Activated CD4-positive, alpha-beta T cell treated with anti-CD3 and anti-CD28 coated beads for 1 hour (primary cell): ENCODE measurements around the gene HOXC5.

Experiments
- DNase-seq: peaks from one replicate; pipeline ENCODE4 v3.0.0-alpha.2; 2020

Gene HOXC5

DNA sequence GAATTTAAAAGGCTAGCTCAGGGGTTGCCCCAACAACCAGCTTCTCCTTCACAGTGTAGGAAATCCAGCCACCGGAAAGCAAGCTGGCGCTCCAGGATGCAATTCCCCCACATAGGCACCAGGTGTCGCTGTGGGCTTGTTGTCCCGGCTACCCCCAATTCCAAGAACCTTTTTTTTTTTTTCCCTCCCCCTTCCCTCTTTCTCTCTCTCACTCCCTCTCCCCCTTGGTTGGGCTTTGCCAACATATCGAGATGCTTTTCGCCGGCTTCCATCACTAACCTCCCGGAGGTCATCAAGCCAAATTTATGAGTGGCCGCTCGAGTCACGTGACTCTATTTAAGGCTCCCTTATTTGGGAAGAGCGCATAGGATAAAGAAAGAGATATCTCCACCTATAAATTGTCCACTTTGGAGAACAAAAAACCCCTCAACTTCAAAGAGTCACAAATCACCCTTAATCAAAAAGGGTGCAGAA lies at the start of gene HOXC5:
HOXC5 (plus strand) TSS at position 424 of the 474 bp plus-strand sequence. CDS start 73 bp downstream, outside the sequence.
- DNase-seq = peak; percentile 43

DNA sequence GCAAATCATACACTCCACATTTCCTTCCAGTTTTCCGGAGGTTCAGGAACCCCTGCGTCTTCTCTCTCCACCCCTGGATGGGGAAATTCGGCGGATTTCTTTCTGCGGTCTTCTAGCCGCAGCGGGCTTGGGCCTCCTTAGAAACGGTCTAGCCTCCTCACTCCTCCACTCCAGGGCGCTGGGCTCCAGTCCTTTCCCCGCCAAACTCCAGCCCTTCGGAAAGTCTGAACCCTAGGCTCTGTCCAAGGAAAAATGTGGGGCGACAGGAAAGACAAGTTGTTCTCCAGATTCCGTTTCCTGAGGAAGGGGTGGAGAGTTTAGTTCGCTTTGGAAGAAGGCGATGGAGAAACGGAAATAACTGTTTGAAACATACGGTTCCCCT lies 49.3 kb upstream of the HOXC5 start:
- no peak for DNase-seq

DNA sequence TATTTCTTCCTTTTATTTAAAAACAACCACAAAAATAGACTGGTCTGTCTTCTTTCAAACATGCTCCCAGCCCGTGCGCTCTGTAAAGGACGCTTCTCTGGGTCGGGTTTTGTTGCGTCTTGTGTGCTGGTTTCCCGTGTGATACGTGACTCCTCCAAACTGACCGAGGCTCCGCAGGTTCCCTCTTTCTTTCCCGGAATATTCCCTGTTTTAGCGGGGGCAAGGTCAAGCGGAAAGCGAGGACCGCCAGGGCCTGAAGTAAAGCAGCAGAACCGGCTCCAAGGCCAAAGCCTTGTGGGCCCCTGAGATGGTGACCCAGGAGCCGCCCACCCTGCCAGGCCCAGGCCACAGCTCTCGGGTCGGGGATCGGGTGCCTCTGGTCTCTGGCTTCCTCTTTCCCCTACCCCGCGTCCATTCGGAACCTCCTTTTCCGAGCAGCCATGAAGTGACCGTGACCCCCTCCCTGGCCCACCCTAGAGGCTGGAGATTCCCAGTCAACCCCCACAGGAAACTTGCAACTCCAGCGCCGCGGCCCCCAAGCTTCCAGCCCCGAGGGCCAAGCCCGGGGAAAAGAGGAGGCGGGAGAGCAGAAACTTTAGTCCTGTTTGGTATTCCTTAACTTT lies 48.8 kb upstream of the HOXC5 start:
- no peak for DNase-seq

DNA sequence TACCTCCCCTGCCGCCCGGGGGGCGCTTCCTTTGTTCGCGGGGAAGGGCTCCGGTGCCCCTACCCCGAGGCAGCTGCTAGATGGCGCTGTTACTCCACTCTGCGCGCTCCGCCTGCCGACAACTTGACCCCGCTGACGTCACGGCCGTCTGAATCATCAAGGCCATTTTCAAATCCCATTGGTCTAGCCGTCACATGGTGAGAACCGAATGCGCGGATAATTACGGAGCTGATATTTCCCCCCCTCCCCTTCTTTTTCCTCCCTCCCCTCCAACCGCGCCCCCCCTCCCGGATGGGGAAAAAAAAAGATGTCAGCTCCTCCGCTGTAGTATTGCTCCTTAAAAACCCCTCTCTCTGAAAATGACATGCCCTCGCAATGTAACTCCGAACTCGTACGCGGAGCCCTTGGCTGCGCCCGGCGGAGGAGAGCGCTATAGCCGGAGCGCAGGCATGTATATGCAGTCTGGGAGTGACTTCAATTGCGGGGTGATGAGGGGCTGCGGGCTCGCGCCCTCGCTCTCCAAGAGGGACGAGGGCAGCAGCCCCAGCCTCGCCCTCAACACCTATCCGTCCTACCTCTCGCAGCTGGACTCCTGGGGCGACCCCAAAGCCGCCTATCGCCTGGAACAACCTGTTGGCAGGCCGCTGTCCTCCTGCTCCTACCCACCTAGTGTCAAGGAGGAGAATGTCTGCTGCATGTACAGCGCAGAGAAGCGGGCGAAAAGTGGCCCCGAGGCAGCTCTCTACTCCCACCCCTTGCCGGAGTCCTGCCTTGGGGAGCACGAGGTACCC lies 47.8 kb upstream of the HOXC5 start, which contains the start of gene HOXC10:
HOXC10 (plus strand) TSS at position 246 of the 791 bp plus-strand sequence; CDS start at position 360, 114 bp downstream.
- peak; percentile 68 for DNase-seq

DNA sequence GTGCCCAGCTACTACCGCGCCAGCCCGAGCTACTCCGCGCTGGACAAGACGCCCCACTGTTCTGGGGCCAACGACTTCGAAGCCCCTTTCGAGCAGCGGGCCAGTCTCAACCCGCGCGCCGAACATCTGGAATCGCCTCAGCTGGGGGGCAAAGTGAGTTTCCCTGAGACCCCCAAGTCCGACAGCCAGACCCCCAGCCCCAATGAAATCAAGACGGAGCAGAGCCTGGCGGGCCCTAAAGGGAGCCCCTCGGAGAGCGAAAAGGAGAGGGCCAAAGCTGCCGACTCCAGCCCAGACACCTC lies 47.2 kb upstream of the HOXC5 start:
- DNase-seq = no peak

DNA sequence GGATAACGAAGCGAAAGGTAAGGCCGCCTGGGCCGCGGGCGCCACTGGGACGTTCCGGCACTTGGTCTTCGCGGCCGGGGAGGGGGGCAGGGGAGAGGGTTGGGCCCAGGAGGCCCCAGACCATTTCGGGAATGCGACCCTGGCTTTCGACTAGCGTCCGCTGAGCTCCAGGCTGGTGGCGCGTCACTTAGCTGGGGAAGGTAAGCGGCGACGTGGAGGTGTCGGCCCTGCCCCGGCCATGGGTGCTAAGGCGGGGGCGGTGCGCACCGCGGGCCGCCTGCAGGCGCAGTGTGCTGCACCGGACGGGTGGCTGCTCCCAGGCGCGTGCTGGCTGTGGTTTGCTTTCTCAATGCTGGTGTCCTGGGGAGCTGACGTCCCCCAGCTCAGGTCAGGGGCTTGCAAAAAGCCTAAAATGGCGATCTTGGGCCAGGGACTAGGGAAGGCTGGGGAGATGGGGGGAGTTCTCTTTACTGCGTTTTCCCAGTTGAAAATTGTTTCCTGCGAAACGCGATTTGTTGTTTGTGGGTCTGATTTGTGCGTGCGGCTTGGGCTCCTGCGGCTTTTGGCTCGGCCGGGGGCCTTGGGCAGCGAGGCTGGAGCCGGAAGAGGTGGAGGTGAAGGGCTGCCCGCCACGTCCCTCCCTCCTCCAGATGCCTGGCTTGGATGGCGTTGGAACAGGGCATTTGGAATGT lies 46.7 kb upstream of the HOXC5 start:
- DNase-seq = no peak

DNA sequence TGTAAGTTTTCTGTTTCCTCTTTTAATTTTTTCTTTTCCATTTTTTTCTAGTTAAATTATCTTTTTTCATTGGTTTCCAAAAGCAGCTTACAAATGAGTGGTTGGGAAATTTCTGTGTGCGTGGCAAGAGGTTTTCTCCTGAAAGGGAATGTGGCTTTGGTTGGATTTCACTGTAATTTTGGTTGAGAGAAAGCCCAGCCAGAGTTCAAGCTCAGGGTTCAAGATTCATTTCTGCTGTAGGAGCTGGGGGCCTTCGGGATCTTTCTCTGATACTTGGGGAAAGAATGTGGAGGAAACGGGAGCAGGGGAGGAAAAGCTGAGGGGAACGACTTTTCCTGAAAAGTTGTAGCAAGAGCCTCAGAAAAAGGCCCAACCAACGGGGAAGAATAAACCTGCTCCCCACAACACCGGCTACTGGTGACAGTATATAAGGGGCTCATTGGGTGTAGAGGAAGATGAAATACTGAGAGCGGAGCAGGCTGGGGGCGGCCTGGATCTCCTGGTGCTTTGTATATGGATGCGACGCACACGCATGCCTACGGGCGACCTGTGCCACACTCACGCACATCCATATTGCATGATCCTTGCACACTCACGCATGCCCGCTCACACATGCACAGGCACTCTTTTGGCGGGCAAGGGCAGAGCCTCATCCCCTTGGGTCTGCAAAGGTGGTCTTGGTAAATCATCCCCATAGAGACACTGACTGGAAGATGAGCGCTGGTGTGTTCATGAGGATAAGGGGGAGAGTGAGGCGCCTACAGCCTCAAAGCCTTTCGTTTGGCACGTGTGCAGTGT lies 46.0 kb upstream of the HOXC5 start:
- no peak for DNase-seq

DNA sequence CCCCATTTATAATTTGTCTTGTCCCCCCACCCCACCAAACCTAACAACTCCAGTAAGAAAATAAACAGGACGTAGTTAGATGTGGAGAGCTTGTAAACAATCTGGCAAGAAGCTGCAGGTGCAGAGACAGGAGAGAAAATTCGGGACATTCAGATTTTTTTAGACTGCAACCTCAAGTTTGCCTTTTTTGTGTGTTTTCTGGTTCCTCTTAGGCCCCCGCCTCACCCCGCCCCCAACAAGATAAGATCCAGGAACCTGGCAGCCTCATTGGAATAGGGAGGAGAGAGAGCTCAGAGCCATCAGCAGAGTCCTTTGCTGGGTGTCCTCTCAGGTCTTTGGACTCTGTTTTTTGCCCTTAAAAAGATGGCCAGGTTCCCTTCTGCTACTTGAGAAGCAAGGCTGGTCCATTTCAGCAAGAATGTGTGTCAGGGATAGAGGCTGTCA lies 45.0 kb upstream of the HOXC5 start:
- DNase-seq = no peak

DNA sequence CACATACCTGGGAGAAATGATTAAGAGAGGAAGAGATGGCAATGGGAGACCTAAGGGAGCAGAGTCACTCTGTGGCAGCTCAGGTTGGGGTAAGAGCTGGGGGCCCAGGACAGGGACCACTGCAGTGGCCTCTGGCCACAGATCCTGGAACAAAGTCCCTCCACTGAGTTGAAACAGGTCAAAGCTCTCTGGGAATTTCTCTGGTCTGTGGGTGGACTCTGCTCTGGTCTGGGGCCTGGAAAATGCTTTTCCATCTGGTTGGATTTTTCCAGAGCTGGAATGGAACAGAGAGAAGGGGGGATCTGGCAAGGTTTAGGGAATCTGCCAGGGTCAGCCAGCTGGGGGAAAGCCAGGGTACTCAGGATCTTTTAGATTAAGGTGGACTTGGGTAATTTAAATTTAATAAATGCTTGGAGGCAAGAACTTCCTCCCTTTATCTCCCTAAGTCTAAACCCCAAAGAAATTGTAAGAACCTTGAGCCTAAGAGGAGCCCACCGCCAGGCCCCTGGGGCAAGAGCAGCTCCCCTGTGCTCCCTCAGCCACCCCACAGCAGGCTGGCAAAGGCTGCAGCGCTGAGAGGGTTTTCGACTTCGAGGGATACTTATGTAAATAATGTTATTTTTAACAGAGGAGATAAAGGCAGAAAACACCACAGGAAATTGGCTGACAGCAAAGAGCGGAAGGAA lies 44.2 kb upstream of the HOXC5 start:
- DNase-seq = no peak

DNA sequence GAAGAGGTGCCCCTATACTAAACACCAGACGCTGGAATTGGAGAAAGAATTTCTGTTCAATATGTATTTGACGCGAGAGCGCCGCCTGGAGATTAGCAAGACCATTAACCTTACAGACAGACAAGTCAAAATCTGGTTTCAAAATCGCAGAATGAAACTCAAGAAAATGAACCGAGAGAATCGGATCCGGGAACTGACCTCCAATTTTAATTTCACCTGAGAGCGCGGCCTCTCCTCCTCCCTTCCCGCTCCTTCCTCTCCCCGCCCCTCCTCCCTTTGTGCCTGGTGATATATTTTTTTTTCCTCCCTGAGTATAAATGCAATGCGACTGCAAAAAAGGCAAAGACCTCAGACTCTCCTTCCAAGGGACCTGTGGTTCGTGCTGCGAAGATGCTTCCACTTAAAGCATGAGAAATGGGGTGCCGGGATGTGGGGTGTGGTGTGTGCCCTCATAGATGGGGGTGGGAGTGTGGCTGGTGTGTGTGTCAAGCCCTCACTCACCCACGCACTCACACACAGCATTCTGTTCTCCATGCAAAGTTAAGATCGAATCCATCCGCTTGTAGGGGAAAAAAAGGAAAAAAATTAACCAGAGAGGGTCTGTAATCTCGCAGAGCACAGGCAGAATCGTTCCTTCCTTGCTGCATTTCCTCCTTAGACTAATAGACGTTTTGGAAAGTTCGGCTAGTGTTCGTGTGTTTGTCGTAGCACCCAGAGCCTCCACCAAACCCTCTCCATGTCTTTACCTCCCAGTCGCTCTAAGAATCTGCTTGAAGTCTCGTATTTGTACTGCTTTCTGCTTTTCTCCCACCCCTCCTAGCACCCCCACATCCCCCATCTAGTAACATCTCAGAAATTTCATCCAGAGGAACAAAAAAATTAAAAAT lies 43.4 kb upstream of the HOXC5 start:
- no peak for DNase-seq

DNA sequence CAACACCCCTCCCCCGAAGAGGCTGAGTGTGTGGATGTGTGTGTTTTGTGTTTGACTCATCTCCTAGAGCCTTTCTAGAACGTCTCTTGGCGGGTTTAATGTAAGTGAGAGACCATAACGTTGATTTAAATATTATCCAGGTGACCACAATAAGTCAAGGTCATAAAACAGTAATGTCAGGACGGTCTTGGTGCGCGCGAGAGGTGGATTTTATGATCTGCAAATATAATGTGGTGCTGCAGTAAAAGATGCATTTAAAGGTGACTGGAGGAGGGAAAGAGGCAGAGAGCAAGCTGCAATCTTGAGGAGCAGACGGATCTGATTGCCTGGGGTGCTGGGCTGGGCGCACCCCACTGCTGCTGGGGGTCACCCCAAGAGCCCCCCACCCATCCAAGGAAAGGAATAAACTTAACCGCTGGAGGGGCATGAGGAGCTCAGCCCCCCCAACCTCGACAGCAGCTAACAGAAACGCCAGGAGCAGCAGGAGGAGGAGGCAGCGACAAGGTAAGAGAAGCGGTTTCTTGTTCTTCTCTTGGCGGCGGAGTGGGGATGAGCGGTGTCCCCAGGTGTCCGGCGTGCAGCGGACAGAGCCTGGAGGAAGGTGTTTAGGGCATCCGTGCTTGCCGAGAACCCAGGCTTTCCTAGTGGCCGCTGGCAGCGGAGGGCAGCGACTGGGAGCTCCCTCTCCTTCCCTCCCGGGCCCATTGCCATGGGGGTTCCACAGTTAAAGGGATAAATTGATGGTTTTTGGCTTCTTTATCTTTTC lies 42.4 kb upstream of the HOXC5 start:
- no peak for DNase-seq

DNA sequence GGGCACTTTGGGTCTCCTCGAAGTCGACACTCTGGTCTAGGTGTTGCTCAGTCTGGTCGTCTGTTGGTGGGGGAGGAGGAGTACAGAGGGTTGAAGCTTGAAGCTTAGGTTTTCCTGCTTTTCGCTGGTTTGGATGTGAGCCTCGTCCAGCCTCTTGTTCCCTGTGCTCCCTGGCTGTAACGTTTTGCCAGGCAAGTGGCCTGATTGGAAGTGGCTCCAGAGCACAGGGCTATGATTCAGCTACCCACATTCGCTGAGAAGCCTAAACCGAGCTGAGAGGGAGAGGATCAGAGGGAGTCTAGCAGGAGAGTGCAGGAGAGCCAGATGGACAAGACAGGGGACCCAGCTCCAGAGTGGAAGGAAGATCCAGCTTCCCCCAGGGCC lies 41.8 kb upstream of the HOXC5 start:
- DNase-seq = no peak

DNA sequence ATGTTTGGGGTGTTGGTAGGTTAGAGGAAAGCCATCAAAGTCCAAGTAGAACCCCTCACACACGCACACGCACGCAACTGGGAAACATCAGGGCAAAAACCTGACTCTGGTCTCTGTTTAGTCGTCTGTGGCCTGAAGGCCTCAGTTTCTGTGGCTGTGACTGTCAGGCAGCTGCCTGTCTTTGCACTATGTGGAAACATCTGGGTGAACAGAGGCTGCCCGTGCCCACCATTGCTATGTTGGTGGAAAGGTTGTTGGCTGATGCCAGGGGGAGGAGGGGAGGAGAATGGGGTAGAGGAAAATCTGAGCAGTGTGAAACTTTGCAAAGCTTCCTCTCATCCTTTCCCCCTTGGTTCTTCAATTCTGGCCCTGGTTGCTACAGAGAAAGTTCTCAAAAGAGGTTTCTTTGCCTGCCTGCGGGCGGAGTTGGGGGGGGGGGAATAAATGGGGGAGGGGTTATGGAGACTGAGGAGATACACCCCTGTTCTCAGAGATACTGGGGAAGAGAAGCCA lies 40.4 kb upstream of the HOXC5 start:
- no peak for DNase-seq

DNA sequence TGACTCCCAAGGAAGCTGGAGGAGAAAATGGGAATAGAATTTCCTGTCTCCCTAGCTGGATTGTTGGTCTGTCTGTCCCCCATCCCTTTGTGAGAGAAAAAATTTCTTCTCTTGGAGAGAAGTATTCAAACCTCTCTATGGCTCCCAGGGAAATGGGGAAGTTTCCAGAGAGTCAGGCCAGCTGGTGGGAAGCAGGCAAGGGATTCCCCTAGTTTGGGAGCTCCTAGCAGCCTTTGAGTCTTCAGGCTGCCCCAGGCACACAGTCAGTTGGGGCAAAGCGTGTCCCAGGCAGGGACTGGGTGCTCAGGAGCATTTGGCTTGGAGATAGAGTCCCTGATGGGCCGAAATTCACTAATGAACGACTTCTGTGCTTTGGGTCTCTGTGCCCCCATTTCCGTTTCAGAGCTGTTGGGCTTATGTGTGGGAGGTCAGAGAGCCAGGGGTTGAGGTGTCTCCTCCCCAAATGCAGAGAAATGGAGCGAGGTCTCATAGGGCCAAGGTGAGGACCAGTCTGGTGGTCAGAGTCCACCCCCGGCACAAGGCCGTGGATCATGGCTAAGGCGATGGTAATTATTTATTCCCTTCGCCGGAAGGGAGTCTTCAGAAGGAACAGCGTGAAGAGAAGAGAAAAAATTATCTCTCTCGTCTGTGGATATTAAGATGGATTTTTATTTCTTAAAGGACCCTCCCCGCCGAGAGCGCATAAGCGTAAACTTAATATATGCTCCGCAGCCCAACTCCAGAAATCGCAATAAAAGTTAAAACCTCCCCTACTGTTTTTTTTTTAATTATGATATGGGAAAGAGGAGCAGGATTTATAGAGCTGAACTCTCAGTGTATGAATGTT lies 39.5 kb upstream of the HOXC5 start:
- DNase-seq = no peak

DNA sequence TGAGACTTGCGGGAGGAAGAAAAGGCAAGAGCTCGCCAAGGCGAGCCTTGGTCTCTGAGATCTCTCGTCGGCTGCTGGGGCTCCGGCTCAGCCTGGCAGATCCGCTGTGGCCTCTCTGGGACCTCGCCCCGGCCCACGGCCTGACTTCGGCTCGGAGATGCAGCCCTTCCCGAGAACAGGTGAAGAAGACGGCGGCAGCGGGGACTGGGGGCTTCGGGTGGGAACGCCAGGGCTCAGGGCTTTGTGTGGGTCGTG lies 38.9 kb upstream of the HOXC5 start:
- no peak for DNase-seq

DNA sequence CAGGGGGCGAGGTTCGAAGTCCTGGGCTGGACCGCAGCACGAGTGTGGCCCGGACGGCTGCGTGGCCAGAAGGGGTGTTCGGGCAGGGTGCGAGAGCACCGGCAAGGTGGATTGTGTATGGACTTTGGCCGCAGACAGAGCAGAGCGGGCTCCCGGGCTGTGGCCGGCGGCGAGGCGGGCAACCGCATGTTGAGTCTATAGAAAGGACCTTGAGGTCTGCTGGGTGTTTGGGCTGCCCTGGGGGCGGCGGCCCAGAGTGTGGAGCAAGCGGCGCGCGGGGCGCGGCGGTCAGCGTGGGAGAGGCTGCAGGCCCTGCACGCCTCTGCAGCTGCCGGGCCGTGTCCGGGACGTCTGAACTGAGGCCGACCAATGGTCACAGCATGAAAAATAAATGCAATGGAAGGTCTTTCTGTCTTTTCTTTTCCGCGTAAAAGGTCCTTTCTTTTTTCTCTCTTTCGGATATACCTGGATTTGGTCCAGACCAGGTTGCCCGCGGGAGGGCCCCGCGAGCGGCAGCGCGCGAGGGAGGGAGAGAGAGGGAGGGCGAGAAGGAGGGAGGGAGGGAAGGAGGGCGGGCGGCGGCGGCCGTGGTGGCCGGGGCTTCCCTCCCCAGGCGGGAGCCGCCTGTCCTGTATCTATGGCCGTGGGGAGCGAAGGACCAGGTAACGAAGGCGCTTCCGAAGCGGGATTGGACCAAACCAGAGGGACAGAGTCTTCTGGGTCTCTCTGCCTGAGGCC lies 38.4 kb upstream of the HOXC5 start:
- DNase-seq = no peak

DNA sequence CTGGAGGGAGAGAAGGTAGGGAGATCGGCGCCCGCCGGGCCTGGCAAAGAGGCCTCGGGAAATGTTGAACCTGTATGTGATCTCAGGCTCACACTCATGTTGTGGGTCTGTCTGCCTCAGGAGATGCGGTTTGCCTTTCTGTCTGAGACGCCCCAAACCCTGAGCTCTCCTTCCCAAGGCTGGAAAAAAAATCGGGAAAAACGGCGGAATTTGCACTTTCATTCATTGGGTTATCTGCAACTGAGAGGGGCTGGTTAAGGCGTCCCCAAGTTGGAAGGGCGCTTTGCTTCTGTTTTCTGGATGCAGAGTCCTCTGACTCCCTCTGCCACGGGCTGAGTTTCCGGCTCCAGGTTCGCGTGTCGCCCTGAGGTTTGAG lies 37.9 kb upstream of the HOXC5 start:
- DNase-seq = no peak

DNA sequence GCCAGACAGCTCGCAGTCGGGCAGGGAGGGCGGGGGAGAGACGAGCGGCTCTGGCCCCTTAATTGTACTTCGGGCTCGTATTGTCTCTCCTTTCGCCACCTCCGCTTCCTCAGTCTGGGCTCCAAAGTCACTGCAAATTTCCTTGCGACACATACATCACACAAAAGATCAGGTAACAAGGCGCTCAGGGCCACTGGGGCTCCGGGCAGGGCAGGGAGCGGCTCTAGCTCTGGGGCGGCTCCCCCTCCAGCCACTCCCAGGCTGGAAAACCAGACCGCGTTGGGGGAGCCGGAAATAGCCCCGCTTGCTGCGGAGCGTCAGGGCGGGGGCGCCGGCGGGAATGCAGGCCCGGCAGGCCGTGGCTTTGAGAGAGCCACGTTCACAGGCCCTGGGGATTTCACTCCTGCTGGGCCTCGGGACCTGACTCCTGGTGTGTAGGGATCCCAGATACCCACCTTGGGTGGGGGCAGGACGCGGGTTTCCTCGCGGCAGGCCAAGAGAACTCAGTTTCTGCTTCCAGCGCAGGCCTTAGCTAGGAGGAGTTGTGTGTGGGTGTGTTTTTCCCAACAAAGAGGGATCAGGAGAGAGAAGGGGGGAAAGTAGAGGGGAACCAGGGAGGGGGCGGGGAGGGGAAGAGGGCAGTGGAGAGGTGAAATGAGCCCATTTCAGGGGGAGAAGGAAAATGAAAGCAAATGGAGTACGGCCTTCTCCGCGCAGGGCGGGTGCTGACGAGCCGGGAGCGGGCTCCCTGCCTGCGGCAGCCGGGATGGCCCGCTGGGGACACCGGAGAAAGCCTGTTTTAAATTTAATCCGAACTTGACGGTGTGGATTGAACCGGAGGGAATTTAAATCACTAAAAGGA lies 37.2 kb upstream of the HOXC5 start:
- DNase-seq = no peak
